Measurements from ENCODE around the gene JPT2. TPM values are rescaled to one million over a fixed set of nuclear protein-coding genes. Genes with fewer than 3 reads are reported as not detected.

JPT2 gene
- total and polyA plus RNA-seq, 2 experiments from 2014 or later = 9.2 to 52.0 TPM

GRCh38 chr16:1651094-1651973, 26.7 kb upstream of the JPT2 start:
- H3K36me3 ChIP-seq (replicated peaks; ENCODE audit: insufficient read depth, low read depth) = no peaks in the 10 kb centered on the region
- peaks cover 8% of the 10 kb centered on the region for H4K20me1 ChIP-seq (ENCODE audit: insufficient read depth, poor library complexity, severe bottlenecking)
- no peak overlapping the region for H3K4me3 ChIP-seq
- no peak for TF ChIP-seq EZH2 (IDR thresholded peaks at IDR 0.05; ENCODE audit: borderline replicate concordance)
- TF ChIP-seq EZH2phosphoT487 (IDR thresholded peaks at IDR 0.05; ENCODE audit: low read depth, severe bottlenecking, unreplicated experiment) = no peak
- TF ChIP-seq CTCF (IDR thresholded peaks at IDR 0.05; ENCODE audit: poor library complexity) = no peak
- no peak overlapping the region for H2AFZ ChIP-seq
- DNase-seq (ENCODE audit: low spot score) = no peak
- no peaks in the 10 kb centered on the region for H3K4me1 ChIP-seq (ENCODE audit: insufficient read depth)
- WGBS (ENCODE audit: low lambda C conversion rate, missing lambda C conversion rate) = over 99% methylated on average over 12 of the region's 12 CpGs
- no peaks in the 10 kb centered on the region for H3K9me3 ChIP-seq (ENCODE audit: low read depth)
- no peaks in the 10 kb centered on the region for H3K27me3 ChIP-seq
- no peak overlapping the region for H3K4me2 ChIP-seq
- no peak overlapping the region for H3K27ac ChIP-seq
- peaks cover 16% of the 10 kb centered on the region for H3K79me2 ChIP-seq
- H3K9me2 ChIP-seq (replicated peaks; ENCODE audit: insufficient read depth) = no peaks in the 10 kb centered on the region

- no peaks in the 10 kb centered on the region for H3K27me3 ChIP-seq
- H3K4me1 ChIP-seq (ENCODE audit: insufficient read depth) = no peaks in the 10 kb centered on the region
- DNase-seq (ENCODE audit: low spot score) = no peak
- no peaks in the 10 kb centered on the region for H3K9me3 ChIP-seq (ENCODE audit: low read depth)
- peaks cover 4% of the 10 kb centered on the region for H4K20me1 ChIP-seq (ENCODE audit: insufficient read depth, poor library complexity, severe bottlenecking)
- H3K79me2 ChIP-seq = peaks cover 15% of the 10 kb centered on the region
- H3K9me2 ChIP-seq (replicated peaks; ENCODE audit: insufficient read depth) = no peaks in the 10 kb centered on the region
- H3K27ac ChIP-seq = no peak overlapping the region
- no peaks in the 10 kb centered on the region for H3K36me3 ChIP-seq (replicated peaks; ENCODE audit: insufficient read depth, low read depth)
- H3K4me2 ChIP-seq = no peak overlapping the region
- TF ChIP-seq EZH2 (IDR thresholded peaks at IDR 0.05; ENCODE audit: borderline replicate concordance) (no peak), CTCF (IDR thresholded peaks at IDR 0.05; ENCODE audit: poor library complexity) (no peak)
- no peak overlapping the region for H2AFZ ChIP-seq
- no peak overlapping the region for H3K4me3 ChIP-seq
- 95% methylated on average over 1 of the region's 1 CpG for WGBS (ENCODE audit: low lambda C conversion rate, missing lambda C conversion rate)
These were observed 26.1 kb upstream of the JPT2 start for GRCh38 chr16:1651974-1652312.

- Histone ChIP-seq H3K27me3 (no peaks in the 10 kb centered on the region), H3K79me2 (peaks cover 11% of the 10 kb centered on the region), H3K4me2 (no peak overlapping the region), H3K36me3 (replicated peaks; ENCODE audit: insufficient read depth, low read depth) (no peaks in the 10 kb centered on the region), H3K4me1 (ENCODE audit: insufficient read depth) (no peaks in the 10 kb centered on the region), H3K9me2 (replicated peaks; ENCODE audit: insufficient read depth) (no peaks in the 10 kb centered on the region), H3K9me3 (ENCODE audit: low read depth) (no peaks in the 10 kb centered on the region), H4K20me1 (ENCODE audit: insufficient read depth, poor library complexity, severe bottlenecking) (peaks cover 2% of the 10 kb centered on the region), H3K4me3 (no peak overlapping the region), H3K27ac (no peak overlapping the region), H2AFZ (no peak overlapping the region)
- DNase-seq (ENCODE audit: low spot score) = no peak
- TF ChIP-seq EZH2 (IDR thresholded peaks at IDR 0.05; ENCODE audit: borderline replicate concordance) (no peak), CTCF (IDR thresholded peaks at IDR 0.05; ENCODE audit: poor library complexity) (no peak), EZH2phosphoT487 (IDR thresholded peaks at IDR 0.05; ENCODE audit: low read depth, severe bottlenecking, unreplicated experiment) (no peak)
- 98% methylated on average over 15 of the region's 15 CpGs for WGBS (ENCODE audit: low lambda C conversion rate, missing lambda C conversion rate)
These were observed 25.1 kb upstream of the JPT2 start for GRCh38 chr16:1653023-1653422.

All from hepatocyte (in vitro differentiated cells).